Measurements from ENCODE around the gene ZNF423.

- TF ChIP-seq POLR2A (IDR thresholded peaks at IDR 0.05; ENCODE audit: low read depth, low read length) (no peak), TAF1 (IDR thresholded peaks at IDR 0.05; ENCODE audit: low read depth, low read length) (no peak), POLR2AphosphoS5 (IDR thresholded peaks at IDR 0.05; ENCODE audit: low read depth, low read length) (no peak), SPI1 (IDR thresholded peaks at IDR 0.05; ENCODE audit: low read depth, low read length) (no peak), POU2F2 (IDR thresholded peaks at IDR 0.05; ENCODE audit: low read depth, low read length) (no peak), PAX5 (IDR thresholded peaks at IDR 0.05; ENCODE audit: insufficient read depth, low read length, severe bottlenecking) (no peak)
Observed at GRCh38 chr16:49610983-49611382, 244.9 kb downstream of the ZNF423 start.

Measured in GM12891 (cell line).